SK-N-SH treated with all-trans-retinoic acid at 6 μM for 48 hours (cell line): ENCODE measurements around the gene USP43.

Experiments used
- ATAC-seq: fragments of 200-7000 bp; cut with Tn5 transposase; 3 replicates; pipeline ENCODE4 v1.9.1; 2020; ENCODE audit warnings: mild to moderate bottlenecking, moderate library complexity
- ARNTL ChIP-seq: fragments of 450-650 bp; formaldehyde crosslinking; IDR thresholded peaks from 2 replicates; pipeline ENCODE4 v1.5.0; 2020; ENCODE audit warnings: low read depth, mild to moderate bottlenecking, moderate library complexity, borderline replicate concordance
- BACH2 ChIP-seq: fragments of 250-450 bp; sonication (Bioruptor Pico); IDR thresholded peaks from 2 replicates; pipeline ENCODE4 v1.9.0; 2021; ENCODE audit warnings: mild to moderate bottlenecking, borderline replicate concordance
- CREB5 ChIP-seq: fragments of 250-450 bp; sonication (Bioruptor Pico); IDR thresholded peaks from 2 replicates; pipeline ENCODE4 v1.5.1; 2020; ENCODE audit warnings: low read depth, mild to moderate bottlenecking, moderate library complexity
- CSDC2 ChIP-seq: fragments of 250-450 bp; sonication (Bioruptor Pico); IDR thresholded peaks from 2 replicates; pipeline ENCODE4 v1.5.0; 2020; ENCODE audit warnings: mild to moderate bottlenecking, moderate library complexity
- CSRNP3 ChIP-seq: fragments of 250-450 bp; sonication (Bioruptor Pico); IDR thresholded peaks from 2 replicates; pipeline ENCODE4 v1.5.1; 2021; ENCODE audit warnings: mild to moderate bottlenecking, moderate library complexity
- ESRRG ChIP-seq: fragments of 250-450 bp; sonication (Bioruptor Pico); IDR thresholded peaks from 2 replicates; pipeline ENCODE4 v1.6.1; 2021; ENCODE audit warnings: mild to moderate bottlenecking
- GLIS3 ChIP-seq: fragments of 250-450 bp; sonication (Bioruptor Pico); IDR thresholded peaks from 2 replicates; pipeline ENCODE4 v1.5.0; 2020; ENCODE audit warnings: mild to moderate bottlenecking, moderate library complexity
- ISL1 ChIP-seq: fragments of 250-450 bp; sonication (Bioruptor Pico); IDR thresholded peaks from 2 replicates; pipeline ENCODE4 v2.1.2; 2022; ENCODE audit warnings: mild to moderate bottlenecking, moderate library complexity
- OSR1 ChIP-seq: fragments of 250-450 bp; sonication (Bioruptor Pico); IDR thresholded peaks from 2 replicates; pipeline ENCODE4 v1.8.0; 2022; ENCODE audit warnings: moderate library complexity, mild to moderate bottlenecking, inconsistent platforms
- PATZ1 ChIP-seq: fragments of 250-450 bp; sonication (Bioruptor Pico); IDR thresholded peaks from 2 replicates; pipeline ENCODE4 v1.8.0; 2020; ENCODE audit warnings: mild to moderate bottlenecking, moderate library complexity, borderline replicate concordance
- POU6F1 ChIP-seq: fragments of 250-450 bp; sonication (Bioruptor Pico); IDR thresholded peaks from 2 replicates; pipeline ENCODE4 v1.8.0; 2021; ENCODE audit warnings: low read depth, mild to moderate bottlenecking, moderate library complexity, borderline replicate concordance
- PPARA ChIP-seq: fragments of 250-450 bp; sonication (Bioruptor Pico); IDR thresholded peaks from 2 replicates; pipeline ENCODE4 v1.5.0; 2020; ENCODE audit warnings: mild to moderate bottlenecking, borderline replicate concordance
- RARB ChIP-seq: fragments of 250-450 bp; sonication (Bioruptor Pico); IDR thresholded peaks from 2 replicates; pipeline ENCODE4 v1.8.0; 2021; ENCODE audit warnings: mild to moderate bottlenecking, moderate library complexity
- SNAI2 ChIP-seq: fragments of 250-450 bp; sonication (Bioruptor Pico); IDR thresholded peaks from 2 replicates; pipeline ENCODE4 v1.5.0; 2020; ENCODE audit warnings: mild to moderate bottlenecking, moderate library complexity
- TCF4 ChIP-seq: fragments of 250-450 bp; sonication (Bioruptor Pico); IDR thresholded peaks from 2 replicates; pipeline ENCODE4 v1.8.0; 2021; ENCODE audit warnings: mild to moderate bottlenecking, moderate library complexity, borderline replicate concordance
- TOX ChIP-seq: fragments of 250-450 bp; sonication (Bioruptor Pico); IDR thresholded peaks from 2 replicates; pipeline ENCODE4 v1.8.0; 2021; ENCODE audit warnings: mild to moderate bottlenecking, moderate library complexity, borderline replicate concordance
- TSHZ2 ChIP-seq: fragments of 250-450 bp; sonication (Bioruptor Pico); IDR thresholded peaks from 2 replicates; pipeline ENCODE4 v1.5.0; 2020; ENCODE audit warnings: mild to moderate bottlenecking, moderate library complexity
- ZC3H10 ChIP-seq: fragments of 250-450 bp; sonication (Bioruptor Pico); IDR thresholded peaks from 2 replicates; pipeline ENCODE4 v1.5.1; 2021; ENCODE audit warnings: mild to moderate bottlenecking, moderate library complexity
- ZFP3 ChIP-seq: fragments of 250-450 bp; sonication (Bioruptor Pico); IDR thresholded peaks from 2 replicates; pipeline ENCODE4 v1.5.0; 2020; ENCODE audit warnings: mild to moderate bottlenecking, moderate library complexity
- ZFP30 ChIP-seq: fragments of 450-650 bp; formaldehyde crosslinking; IDR thresholded peaks from 2 replicates; pipeline ENCODE4 v1.5.0; 2022; ENCODE audit warnings: mild to moderate bottlenecking, moderate library complexity
- ZNF565 ChIP-seq: fragments of 450-650 bp; formaldehyde crosslinking; conservative IDR thresholded peaks from 2 replicates; pipeline ENCODE4 v1.5.0; 2020; ENCODE audit warnings: low read depth, mild to moderate bottlenecking, moderate library complexity
- ZNF70 ChIP-seq: fragments of 450-650 bp; formaldehyde crosslinking; IDR thresholded peaks from 2 replicates; pipeline ENCODE4 v1.5.0; 2020; ENCODE audit warnings: mild to moderate bottlenecking, moderate library complexity
- ZNF8 ChIP-seq: fragments of 450-650 bp; formaldehyde crosslinking; IDR thresholded peaks from 2 replicates; pipeline ENCODE4 v1.5.0; 2020; ENCODE audit warnings: mild to moderate bottlenecking, moderate library complexity

USP43 gene

GRCh38 chr17:9755083-9755482 is 109.8 kb downstream of the USP43 start:
- TF ChIP-seq ZNF565 (no peak), PATZ1 (CRISPR knock-in tag) (no peak), ZC3H10 (CRISPR knock-in tag) (no peak), CSRNP3 (no peak), ISL1 (CRISPR knock-in tag) (no peak), SNAI2 (CRISPR knock-in tag) (no peak), CSDC2 (CRISPR knock-in tag) (no peak), TOX (CRISPR knock-in tag) (no peak), GLIS3 (CRISPR knock-in tag) (no peak), ARNTL (no peak), TSHZ2 (CRISPR knock-in tag) (no peak), ZNF8 (CRISPR knock-in tag) (no peak), OSR1 (CRISPR knock-in tag) (no peak), ZFP3 (CRISPR knock-in tag) (no peak), RARB (no peak), CREB5 (CRISPR knock-in tag) (no peak), PPARA (CRISPR knock-in tag) (no peak), BACH2 (CRISPR knock-in tag) (no peak), ESRRG (CRISPR knock-in tag) (no peak), ZNF70 (CRISPR knock-in tag) (no peak)
- no peak for ATAC-seq

GRCh38 chr17:9760266-9760665 is 114.9 kb downstream of the USP43 start:
- TF ChIP-seq SNAI2 (CRISPR knock-in tag) (no peak), PPARA (CRISPR knock-in tag) (no peak), ISL1 (CRISPR knock-in tag) (no peak)
- ATAC-seq, result no peak

GRCh38 chr17:9763643-9764042 is 118.3 kb downstream of the USP43 start:
- no peak for ATAC-seq
- TF ChIP-seq ZFP30 (CRISPR knock-in tag) (no peak), ZNF8 (CRISPR knock-in tag) (no peak), TCF4 (CRISPR knock-in tag) (no peak), POU6F1 (CRISPR knock-in tag) (no peak), PATZ1 (CRISPR knock-in tag) (no peak), BACH2 (CRISPR knock-in tag) (no peak), ISL1 (CRISPR knock-in tag) (no peak), ZNF70 (CRISPR knock-in tag) (no peak), CSDC2 (CRISPR knock-in tag) (no peak), ESRRG (CRISPR knock-in tag) (no peak), SNAI2 (CRISPR knock-in tag) (no peak), TSHZ2 (CRISPR knock-in tag) (no peak), ZNF565 (no peak), ZFP3 (CRISPR knock-in tag) (no peak), OSR1 (CRISPR knock-in tag) (no peak), RARB (no peak), TOX (CRISPR knock-in tag) (no peak)
